OCI-LY3 (cell line): ENCODE data around the gene NLGN1.

Experiments used
- H2AFZ ChIP-seq: fragments of 200-600, 300-600 bp; shearing (Covaris generic); 2 replicates; pipeline ENCODE4 v1.6.0; 2014; ENCODE audit warnings: antibody characterized with exemption, low read depth, low read length
- H3K27ac ChIP-seq: fragments of 200-600, 300-600 bp; sonication (generic); 2 replicates; pipeline ENCODE4 v1.5.1; 2014; ENCODE audit warnings: mild to moderate bottlenecking, low read length, moderate library complexity, mixed read lengths
- H3K27me3 ChIP-seq: fragments of 200-600, 300-600 bp; sonication (generic); 2 replicates; pipeline ENCODE4 v1.6.1; 2014; ENCODE audit warnings: low read depth, low read length, mixed read lengths
- H3K36me3 ChIP-seq: fragments of 200-600, 300-600 bp; sonication (generic); replicated peaks from 2 replicates; pipeline ENCODE3; 2014; ENCODE audit warnings: low read depth, low read length, mixed read lengths
- H3K4me1 ChIP-seq: fragments of 300-600, 200-600 bp; sonication (generic); 2 replicates; pipeline ENCODE4 v1.6.1; 2014; ENCODE audit warnings: low read length, mixed read lengths
- H3K4me2 ChIP-seq: fragments of 200-600, 300-600 bp; sonication (generic); 2 replicates; pipeline ENCODE4 v1.6.1; 2014; ENCODE audit warnings: low read length, mixed read lengths
- H3K4me3 ChIP-seq: fragments of 300-600, 200-600 bp; sonication (generic); 2 replicates; pipeline ENCODE4 v1.5.1; 2014; ENCODE audit warnings: antibody characterized with exemption, mild to moderate bottlenecking, low read length, moderate library complexity
- H3K79me2 ChIP-seq: fragments of 300-600, 200-600 bp; shearing (Covaris generic); 2 replicates; pipeline ENCODE4 v1.6.1; 2014; ENCODE audit warnings: mild to moderate bottlenecking, low read length, mixed read lengths
- H3K9ac ChIP-seq: fragments of 300-600, 200-600 bp; shearing (Covaris generic); 2 replicates; pipeline ENCODE4 v1.6.0; 2014; ENCODE audit warnings: mild to moderate bottlenecking, low read length, moderate library complexity
- H3K9me3 ChIP-seq: fragments of 200-600, 300-600 bp; shearing (Covaris generic); 2 replicates; pipeline ENCODE4 v1.6.1; 2014; ENCODE audit warnings: low read length, mixed read lengths; ENCODE audit not compliant: insufficient read depth
- H4K20me1 ChIP-seq: fragments of 200-600, 300-600 bp; sonication (generic); 2 replicates; pipeline ENCODE4 v1.6.1; 2016; ENCODE audit warnings: low read length, mixed read lengths; ENCODE audit not compliant: insufficient read depth
- EZH2phosphoT487 ChIP-seq: fragments of 200-600 bp; shearing (Covaris generic); IDR thresholded peaks from 2 replicates; pipeline ENCODE4 v1.6.1; 2018; ENCODE audit warnings: antibody characterized with exemption, mixed run types, low read depth
- TF ChIP-seq, protein P1 (sequence below): fragments of 200-600, 300-600 bp; sonication (generic); IDR thresholded peaks from 2 replicates; pipeline ENCODE4 v1.5.1; 2014; ENCODE audit warnings: antibody characterized with exemption, low read length, low read depth

The NLGN1 gene

DNA sequence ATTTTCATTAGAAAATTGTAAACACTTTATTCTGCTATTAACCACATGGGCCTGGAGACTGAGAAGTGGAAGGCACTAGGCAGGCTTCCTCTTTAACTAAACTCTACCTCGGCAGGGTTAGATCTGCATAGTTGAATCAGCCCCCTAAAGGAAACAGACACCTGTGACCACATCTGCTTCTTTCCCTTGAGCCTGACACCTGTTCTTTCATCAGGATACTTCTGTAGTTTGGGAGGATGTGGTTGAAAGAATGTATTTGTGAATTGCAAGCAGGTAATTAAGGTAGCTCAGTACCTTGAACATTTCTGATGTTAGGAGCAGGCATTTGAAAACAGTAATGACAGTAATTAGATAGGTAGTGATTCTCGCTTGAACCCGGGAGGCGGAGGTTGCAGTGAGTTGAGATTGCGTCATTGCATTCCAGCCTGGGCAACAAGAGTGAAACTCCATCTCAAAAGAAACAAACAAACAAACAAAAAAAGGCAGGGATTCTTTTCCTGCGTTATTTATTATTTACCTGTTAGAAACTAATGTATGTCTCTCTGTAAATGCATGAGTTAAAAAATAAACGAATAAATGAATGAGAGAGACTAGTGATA is 468.5 kb downstream of the NLGN1 start:
- TF ChIP-seq, protein P1, sequence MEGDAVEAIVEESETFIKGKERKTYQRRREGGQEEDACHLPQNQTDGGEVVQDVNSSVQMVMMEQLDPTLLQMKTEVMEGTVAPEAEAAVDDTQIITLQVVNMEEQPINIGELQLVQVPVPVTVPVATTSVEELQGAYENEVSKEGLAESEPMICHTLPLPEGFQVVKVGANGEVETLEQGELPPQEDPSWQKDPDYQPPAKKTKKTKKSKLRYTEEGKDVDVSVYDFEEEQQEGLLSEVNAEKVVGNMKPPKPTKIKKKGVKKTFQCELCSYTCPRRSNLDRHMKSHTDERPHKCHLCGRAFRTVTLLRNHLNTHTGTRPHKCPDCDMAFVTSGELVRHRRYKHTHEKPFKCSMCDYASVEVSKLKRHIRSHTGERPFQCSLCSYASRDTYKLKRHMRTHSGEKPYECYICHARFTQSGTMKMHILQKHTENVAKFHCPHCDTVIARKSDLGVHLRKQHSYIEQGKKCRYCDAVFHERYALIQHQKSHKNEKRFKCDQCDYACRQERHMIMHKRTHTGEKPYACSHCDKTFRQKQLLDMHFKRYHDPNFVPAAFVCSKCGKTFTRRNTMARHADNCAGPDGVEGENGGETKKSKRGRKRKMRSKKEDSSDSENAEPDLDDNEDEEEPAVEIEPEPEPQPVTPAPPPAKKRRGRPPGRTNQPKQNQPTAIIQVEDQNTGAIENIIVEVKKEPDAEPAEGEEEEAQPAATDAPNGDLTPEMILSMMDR = no peak
- TF ChIP-seq EZH2phosphoT487 = no peak
- Histone ChIP-seq H4K20me1 (no peaks in the 10 kb centered on the region), H3K27ac (no peak overlapping the region), H3K9me3 (no peaks in the 10 kb centered on the region), H3K4me2 (no peak overlapping the region), H3K4me1 (no peaks in the 10 kb centered on the region), H3K27me3 (no peaks in the 10 kb centered on the region), H3K9ac (no peak overlapping the region), H3K79me2 (no peaks in the 10 kb centered on the region), H2AFZ (no peak overlapping the region), H3K4me3 (no peak overlapping the region), H3K36me3 (no peaks in the 10 kb centered on the region)

DNA sequence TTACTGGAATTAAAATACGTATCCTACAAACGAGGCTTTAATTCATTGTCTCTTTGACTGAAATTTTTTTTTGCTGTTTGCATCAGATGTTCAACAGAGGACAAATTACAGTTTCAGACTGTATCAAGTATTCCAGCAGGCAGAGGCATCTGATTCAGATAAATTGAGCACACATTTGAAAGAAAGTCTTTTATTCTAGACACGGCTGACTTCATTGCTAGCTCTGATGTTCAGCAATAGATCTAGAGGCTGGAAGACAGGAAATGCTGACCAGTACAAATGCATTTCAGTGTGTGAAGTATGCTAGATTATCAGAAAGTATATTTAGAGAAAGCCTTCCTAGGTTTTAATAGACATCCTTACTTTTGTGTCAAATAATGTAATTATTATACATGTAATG is 472.2 kb downstream of the NLGN1 start:
- no peaks in the 10 kb centered on the region for H4K20me1 ChIP-seq
- no peak overlapping the region for H3K4me2 ChIP-seq
- H3K9me3 ChIP-seq = no peaks in the 10 kb centered on the region
- no peaks in the 10 kb centered on the region for H3K36me3 ChIP-seq
- peaks cover 6% of the 10 kb centered on the region for H3K4me1 ChIP-seq
- H3K4me3 ChIP-seq = no peak overlapping the region
- no peaks in the 10 kb centered on the region for H3K27me3 ChIP-seq
- H3K9ac ChIP-seq = no peak overlapping the region
- no peaks in the 10 kb centered on the region for H3K79me2 ChIP-seq
- no peak overlapping the region for H3K27ac ChIP-seq
- TF ChIP-seq, protein P1 = no peak
- no peak for TF ChIP-seq EZH2phosphoT487
- no peak overlapping the region for H2AFZ ChIP-seq

DNA sequence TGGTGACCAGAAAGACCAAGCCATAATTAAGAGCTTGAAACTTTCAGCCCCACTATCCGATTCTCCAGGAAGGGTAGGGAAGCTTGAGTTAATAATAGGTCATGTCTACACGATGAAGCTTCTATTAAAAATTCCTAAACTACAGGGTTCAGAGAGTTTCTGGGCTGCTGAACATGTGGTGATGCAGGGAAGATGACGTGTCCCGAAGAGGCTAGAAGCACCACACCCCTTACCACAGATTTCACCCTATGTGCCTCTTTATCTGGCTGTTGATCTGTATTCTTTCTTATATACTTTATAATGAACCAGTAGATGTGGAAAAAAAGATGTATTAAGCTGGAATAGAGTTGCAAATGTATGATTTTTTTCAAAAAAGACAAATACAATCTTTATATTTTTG is 473.4 kb downstream of the NLGN1 start:
- no peaks in the 10 kb centered on the region for H3K79me2 ChIP-seq
- peaks cover 11% of the 10 kb centered on the region for H3K4me1 ChIP-seq
- H3K9ac ChIP-seq = no peak overlapping the region
- no peaks in the 10 kb centered on the region for H3K27me3 ChIP-seq
- no peak overlapping the region for H3K4me3 ChIP-seq
- no peaks in the 10 kb centered on the region for H3K36me3 ChIP-seq
- no peak overlapping the region for H3K27ac ChIP-seq
- H3K9me3 ChIP-seq = no peaks in the 10 kb centered on the region
- no peak overlapping the region for H3K4me2 ChIP-seq
- TF ChIP-seq EZH2phosphoT487 = no peak
- TF ChIP-seq, protein P1 = no peak
- no peaks in the 10 kb centered on the region for H4K20me1 ChIP-seq
- H2AFZ ChIP-seq = no peak overlapping the region

DNA sequence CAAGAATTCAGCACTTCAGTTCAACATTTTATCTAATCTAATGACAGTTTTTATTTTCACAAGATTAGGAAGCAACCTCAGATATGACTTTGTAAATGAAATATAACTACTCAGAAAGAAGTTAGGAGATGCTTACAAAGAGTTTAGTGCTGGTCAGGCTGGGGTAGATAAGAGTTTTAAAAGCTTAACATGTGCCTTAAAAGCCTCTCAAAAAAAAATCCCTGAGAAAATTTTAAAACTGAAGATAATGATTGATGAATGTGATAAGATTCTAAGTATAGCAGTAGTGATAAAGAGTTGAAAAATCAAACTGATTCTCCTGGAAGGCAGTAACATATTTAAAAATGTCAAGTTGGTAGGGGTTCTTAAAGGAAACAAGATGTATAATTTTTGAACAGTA is 478.2 kb downstream of the NLGN1 start:
- Histone ChIP-seq H3K4me2 (no peak overlapping the region), H3K4me1 (peaks cover 11% of the 10 kb centered on the region), H3K79me2 (no peaks in the 10 kb centered on the region), H3K36me3 (no peaks in the 10 kb centered on the region), H3K27ac (no peak overlapping the region), H4K20me1 (no peaks in the 10 kb centered on the region), H2AFZ (no peak overlapping the region), H3K27me3 (no peaks in the 10 kb centered on the region), H3K4me3 (no peak overlapping the region), H3K9ac (no peak overlapping the region), H3K9me3 (no peaks in the 10 kb centered on the region)
- TF ChIP-seq EZH2phosphoT487 = no peak
- TF ChIP-seq, protein P1 = no peak
